Esophagus squamous epithelium (tissue), 4 donors: ENCODE results near the gene RIF1.

Source experiments
- CTCF ChIP-seq, 6 experiments: fragments of 450-650 bp in 4 of 6; fragments of 200-600 bp in 2 of 6; sonication (generic) in 2 of 6; IDR thresholded peaks; one replicate each; pipeline ENCODE4 v1.5.1; 2016 to 2019; ENCODE audit warnings: antibody characterized with exemption in 6 of 6, mild to moderate bottlenecking in 4 of 6, moderate library complexity in 4 of 6
- POLR2A ChIP-seq, 4 donors: fragments of 450-650 bp; IDR thresholded peaks; one replicate each; pipeline ENCODE4 v1.6.1; 2017; ENCODE audit warnings: antibody characterized with exemption in 4 of 4, mild to moderate bottlenecking in 4 of 4, moderate library complexity in 3 of 4

- TF ChIP-seq CTCF (IDR thresholded peaks at IDR 0.05) (no peak), POLR2A (IDR thresholded peaks at IDR 0.05) (no peak)
These were observed 5.8 kb upstream of the RIF1 start for GRCh38 chr2:151403914-151404313.
